Measurements from ENCODE around the gene NPAS2. TPM values are rescaled to one million over a fixed set of nuclear protein-coding genes. Genes with fewer than 3 reads are reported as not detected.

Gene NPAS2
- total and polyA plus RNA-seq, 2 of the 8 experiments (the other 6 are each of a cell fraction or from before 2014, with no cell fraction given), result 1.8 to 1.9 TPM

GRCh38 chr2:100801402-100801801, 18.5 kb upstream of the NPAS2 start:
- no peak for FAIRE-seq
- Histone ChIP-seq H3K14ac (ENCODE audit: insufficient read length) (no peak overlapping the region), H3K9me3 (ENCODE audit: insufficient read depth in 2 of 2, low read depth in 1 of 2, low read length in 1 of 2) (no peaks in the 10 kb centered on the region), H3K23ac (ENCODE audit: insufficient read length) (no peak overlapping the region), H3K56ac (replicated peaks; ENCODE audit: insufficient read length, low read depth, low read length) (no peak overlapping the region), H2AK5ac (ENCODE audit: low read depth, low read length) (no peak overlapping the region), H4K5ac (ENCODE audit: insufficient read length, low read depth, low read length) (no peak overlapping the region), H3K79me2 (ENCODE audit: control insufficient read depth in 1 of 2, insufficient read depth in 2 of 2, low read length in 2 of 2) (no peaks in the 10 kb centered on the region), H4K8ac (ENCODE audit: extremely low read depth, insufficient read depth, low read length) (no peak overlapping the region), H2BK12ac (ENCODE audit: low read depth, low read length) (no peak overlapping the region), H2BK120ac (replicated peaks; ENCODE audit: low read depth, low read length) (no peak overlapping the region), H3K27ac (ENCODE audit: low read depth, low read length) (no peak overlapping the region), H2AFZ (ENCODE audit: low read length) (no peak overlapping the region), H3K4me3 (ENCODE audit: extremely low read depth in 1 of 4, insufficient read depth in 2 of 4, low read depth in 3 of 4, low read length in 4 of 4) (no peak overlapping the region), H4K20me1 (replicated peaks in 1 of 2; ENCODE audit: control insufficient read depth in 1 of 2, insufficient read depth in 2 of 2, low read length in 2 of 2) (no peaks in the 10 kb centered on the region), H4K91ac (replicated peaks; ENCODE audit: insufficient read length, low read length) (no peak overlapping the region), H3K79me1 (ENCODE audit: low read depth, low read length) (no peaks in the 10 kb centered on the region), H3K27me3 (replicated peaks in 1 of 4; ENCODE audit: control insufficient read depth in 3 of 4, extremely low read depth in 1 of 4, insufficient read depth in 3 of 4, low read length in 3 of 4) (no peaks in the 10 kb centered on the region), H3K4me2 (ENCODE audit: insufficient read depth in 1 of 2, low read depth in 2 of 2, low read length in 2 of 2) (no peak overlapping the region), H3K4ac (replicated peaks; ENCODE audit: insufficient read length, low read depth, low read length) (no peak overlapping the region), H2BK20ac (ENCODE audit: low read length) (no peak overlapping the region), H2BK5ac (ENCODE audit: low read depth, low read length) (no peak overlapping the region), H3K18ac (ENCODE audit: extremely low read depth, low read length) (no peak overlapping the region), H3K23me2 (ENCODE audit: low read depth, low read length) (no peaks in the 10 kb centered on the region), H3K36me3 (ENCODE audit: control insufficient read depth in 2 of 4, insufficient read depth in 4 of 4, low read length in 3 of 4) (no peaks in the 10 kb centered on the region), H3K4me1 (replicated peaks in 1 of 4; ENCODE audit: control insufficient read depth in 3 of 4, insufficient read depth in 4 of 4, low read length in 3 of 4) (no peaks in the 10 kb centered on the region), H2BK15ac (ENCODE audit: low read length) (no peak overlapping the region), H3K9ac (replicated peaks in 1 of 4; ENCODE audit: extremely low read depth in 1 of 4, low read depth in 3 of 4, low read length in 3 of 4) (no peak overlapping the region)
- TF ChIP-seq CBX8 (IDR thresholded peaks at IDR 0.05; ENCODE audit: borderline replicate concordance, low read depth, low read length) (no peak), MAX (IDR thresholded peaks at IDR 0.05) (no peak), TBP (IDR thresholded peaks at IDR 0.05; ENCODE audit: low read depth, low read length) (no peak), ASH2L (IDR thresholded peaks at IDR 0.05; ENCODE audit: low read length) (no peak), PHF8 (conservative IDR thresholded peaks at IDR 0.05; ENCODE audit: low read depth, low read length) (no peak), ATF3 (IDR thresholded peaks at IDR 0.05; ENCODE audit: insufficient read depth, low read depth, low read length) (no peak), POLR2A (IDR thresholded peaks at IDR 0.05; ENCODE audit: control extremely low read depth in 1 of 2, low read depth in 2 of 2, low read length in 2 of 2) (no peak), KDM4A (IDR thresholded peaks at IDR 0.05; ENCODE audit: low read depth, low read length, severe bottlenecking) (no peak)
- ChIA-PET POLR2A (ENCODE audit: partially characterized antibody) (no interaction called here), CTCF (ENCODE audit: partially characterized antibody) (interaction anchor here (0.7 to 1.6 kb wide), 3 partner anchors 23 to 206 kb away, joined by 3 to 4 read pairs (median 3); no protein-coding TSS in a partner anchor)
- DNase-seq (ENCODE audit: low read depth in 1 of 2, low spot score in 2 of 2), result no peak
- WGBS, 2 experiments (ENCODE audit: extremely low coverage in 1 of 2, insufficient coverage in 1 of 2, insufficient read length in 1 of 2, insufficient replicate concordance in 2 of 2, low coverage in 1 of 2, low lambda C conversion rate in 2 of 2, missing lambda C conversion rate in 1 of 2), result 92% methylated on average over 1 of the region's 1 CpG; no CpG with 5 or more reads in 1 of the 2 experiments

Measured in H1 (cell line).